Measurements from ENCODE around the gene MARS1. TPM values are rescaled to one million over a fixed set of nuclear protein-coding genes. Genes with fewer than 3 reads are reported as not detected.
"Not testable (repeated sequence)": the region's sequence is repeated elsewhere in the genome, so short reads cannot be mapped to it uniquely, and the experiment has no call there.

The MARS1 gene
- total RNA-seq, 1 donor from 2014 or later = 351 TPM

DNA sequence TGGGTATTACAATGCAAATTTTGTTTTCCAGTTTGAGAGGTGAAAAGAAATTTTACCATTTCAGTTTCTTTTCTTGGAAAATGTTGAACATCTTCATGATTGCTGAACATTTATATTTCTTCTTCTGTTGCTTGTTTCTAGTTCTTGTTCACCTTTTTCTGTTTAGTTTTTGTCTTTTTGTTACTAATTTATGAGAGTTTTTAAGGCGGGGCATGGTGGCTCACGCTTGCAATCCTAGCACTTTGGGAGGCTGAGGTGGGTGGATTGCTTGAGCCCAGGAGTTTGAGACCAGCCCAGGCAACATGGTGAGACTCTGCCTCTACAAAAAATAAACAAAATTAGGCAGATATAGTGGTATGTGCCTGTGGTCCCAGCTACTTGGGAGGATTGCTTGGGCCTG is 72.6 kb downstream of the MARS1 start:
- Histone ChIP-seq H3K9ac (ENCODE audit: low read length) (no peak overlapping the region), H3K9me3 (ENCODE audit: insufficient read depth, low read depth, low read length) (no peaks in the 10 kb centered on the region), H3K4me2 (ENCODE audit: low read length) (no peak overlapping the region), H4K20me1 (ENCODE audit: insufficient read depth, low read length) (no peaks in the 10 kb centered on the region), H3K36me3 (ENCODE audit: insufficient read depth, low read length) (peaks cover 4% of the 10 kb centered on the region), H3K27me3 (ENCODE audit: insufficient read depth, low read length) (no peaks in the 10 kb centered on the region), H3K4me1 (ENCODE audit: insufficient read depth, low read length) (peaks cover 3% of the 10 kb centered on the region), H3K4me3 (ENCODE audit: insufficient read depth, low read depth, low read length) (no peak overlapping the region), H3K27ac (ENCODE audit: low read depth, low read length) (no peak overlapping the region), H3K79me2 (ENCODE audit: insufficient read depth, low read length) (no peaks in the 10 kb centered on the region), H2AFZ (ENCODE audit: low read depth, low read length) (no peak overlapping the region)
- no peak for TF ChIP-seq EZH2 (IDR thresholded peaks at IDR 0.05; ENCODE audit: insufficient read depth, low read length)
- TF ChIP-seq, protein P1, sequence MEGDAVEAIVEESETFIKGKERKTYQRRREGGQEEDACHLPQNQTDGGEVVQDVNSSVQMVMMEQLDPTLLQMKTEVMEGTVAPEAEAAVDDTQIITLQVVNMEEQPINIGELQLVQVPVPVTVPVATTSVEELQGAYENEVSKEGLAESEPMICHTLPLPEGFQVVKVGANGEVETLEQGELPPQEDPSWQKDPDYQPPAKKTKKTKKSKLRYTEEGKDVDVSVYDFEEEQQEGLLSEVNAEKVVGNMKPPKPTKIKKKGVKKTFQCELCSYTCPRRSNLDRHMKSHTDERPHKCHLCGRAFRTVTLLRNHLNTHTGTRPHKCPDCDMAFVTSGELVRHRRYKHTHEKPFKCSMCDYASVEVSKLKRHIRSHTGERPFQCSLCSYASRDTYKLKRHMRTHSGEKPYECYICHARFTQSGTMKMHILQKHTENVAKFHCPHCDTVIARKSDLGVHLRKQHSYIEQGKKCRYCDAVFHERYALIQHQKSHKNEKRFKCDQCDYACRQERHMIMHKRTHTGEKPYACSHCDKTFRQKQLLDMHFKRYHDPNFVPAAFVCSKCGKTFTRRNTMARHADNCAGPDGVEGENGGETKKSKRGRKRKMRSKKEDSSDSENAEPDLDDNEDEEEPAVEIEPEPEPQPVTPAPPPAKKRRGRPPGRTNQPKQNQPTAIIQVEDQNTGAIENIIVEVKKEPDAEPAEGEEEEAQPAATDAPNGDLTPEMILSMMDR (IDR thresholded peaks at IDR 0.05; ENCODE audit: insufficient read depth, low read depth, low read length) = no peak
- Mint-ChIP-seq H3K4me3 (ENCODE audit: unreplicated experiment) (no peak overlapping the region), H3K27ac (ENCODE audit: unreplicated experiment) (no peak overlapping the region), H3K9me3 (ENCODE audit: unreplicated experiment) (peaks cover 1% of the 10 kb centered on the region), H3K27me3 (ENCODE audit: low read depth, unreplicated experiment) (peaks cover 12% of the 10 kb centered on the region), H3K4me1 (ENCODE audit: low read depth, unreplicated experiment) (no peaks in the 10 kb centered on the region), H3K36me3 (ENCODE audit: low read depth, unreplicated experiment) (peaks cover 16% of the 10 kb centered on the region)
- FAIRE-seq = no peak
- no peak for DNase-seq (ENCODE audit: low read depth)

DNA sequence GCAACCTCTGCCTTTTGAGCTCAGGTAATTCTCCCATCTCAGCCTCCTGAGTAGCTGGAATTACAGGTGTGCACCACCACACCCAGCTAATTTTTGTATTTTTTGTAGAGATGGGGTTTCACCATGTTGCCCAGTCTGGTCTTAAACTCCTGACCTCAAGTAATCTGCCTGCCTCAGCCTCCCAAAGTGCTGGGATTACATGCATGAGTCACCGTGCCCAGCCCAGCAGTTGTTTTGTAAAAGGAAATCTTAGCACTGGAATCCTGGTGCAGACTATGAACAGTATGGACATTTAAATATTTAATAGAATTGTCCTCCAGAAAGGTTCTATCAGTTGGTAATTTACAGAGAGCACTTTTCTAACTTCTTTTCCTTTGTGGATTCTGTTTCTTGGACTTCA is 73.2 kb downstream of the MARS1 start:
- not testable (repeated sequence) for DNase-seq (ENCODE audit: low read depth); H3K9me3 ChIP-seq (ENCODE audit: insufficient read depth, low read depth, low read length); FAIRE-seq; H3K79me2 ChIP-seq (ENCODE audit: insufficient read depth, low read length); H3K27ac ChIP-seq (ENCODE audit: low read depth, low read length); H3K4me3 Mint-ChIP-seq (ENCODE audit: unreplicated experiment); H3K27ac Mint-ChIP-seq (ENCODE audit: unreplicated experiment); H3K4me1 ChIP-seq (ENCODE audit: insufficient read depth, low read length); H3K9ac ChIP-seq (ENCODE audit: low read length); H3K4me2 ChIP-seq (ENCODE audit: low read length); H2AFZ ChIP-seq (ENCODE audit: low read depth, low read length); H3K4me1 Mint-ChIP-seq (ENCODE audit: low read depth, unreplicated experiment); H3K9me3 Mint-ChIP-seq (ENCODE audit: unreplicated experiment); H3K36me3 ChIP-seq (ENCODE audit: insufficient read depth, low read length); H3K27me3 ChIP-seq (ENCODE audit: insufficient read depth, low read length); H3K4me3 ChIP-seq (ENCODE audit: insufficient read depth, low read depth, low read length); H4K20me1 ChIP-seq (ENCODE audit: insufficient read depth, low read length)
- H3K36me3 Mint-ChIP-seq (ENCODE audit: low read depth, unreplicated experiment) = peaks cover 16% of the 10 kb centered on the region
- H3K27me3 Mint-ChIP-seq (ENCODE audit: low read depth, unreplicated experiment) = peaks cover 12% of the 10 kb centered on the region

DNA sequence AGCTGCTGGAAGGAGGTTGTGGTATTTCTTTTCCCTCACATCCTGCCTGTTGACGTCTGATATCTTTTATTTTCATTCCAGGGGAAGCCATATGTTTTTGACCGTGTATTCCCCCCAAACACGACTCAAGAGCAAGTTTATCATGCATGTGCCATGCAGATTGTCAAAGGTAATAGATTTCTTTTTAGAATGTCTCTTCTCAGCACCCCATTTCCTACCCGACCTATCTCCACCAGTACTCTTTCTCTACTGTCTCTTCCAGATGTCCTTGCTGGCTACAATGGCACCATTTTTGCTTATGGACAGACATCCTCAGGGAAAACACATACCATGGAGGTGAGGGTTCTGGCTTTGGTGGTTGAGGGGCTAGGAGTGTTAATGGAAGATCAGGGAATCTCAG is 75.5 kb downstream of the MARS1 start:
- Histone ChIP-seq H3K9ac (ENCODE audit: low read length) (no peak overlapping the region), H3K79me2 (ENCODE audit: insufficient read depth, low read length) (no peaks in the 10 kb centered on the region), H3K4me1 (ENCODE audit: insufficient read depth, low read length) (peaks cover 3% of the 10 kb centered on the region), H2AFZ (ENCODE audit: low read depth, low read length) (no peak overlapping the region), H3K4me3 (ENCODE audit: insufficient read depth, low read depth, low read length) (no peak overlapping the region), H3K27me3 (ENCODE audit: insufficient read depth, low read length) (no peaks in the 10 kb centered on the region), H3K9me3 (ENCODE audit: insufficient read depth, low read depth, low read length) (no peaks in the 10 kb centered on the region), H3K4me2 (ENCODE audit: low read length) (no peak overlapping the region), H3K27ac (ENCODE audit: low read depth, low read length) (no peak overlapping the region), H4K20me1 (ENCODE audit: insufficient read depth, low read length) (no peaks in the 10 kb centered on the region), H3K36me3 (ENCODE audit: insufficient read depth, low read length) (peaks cover 4% of the 10 kb centered on the region)
- Mint-ChIP-seq H3K36me3 (ENCODE audit: low read depth, unreplicated experiment) (peaks cover 19% of the 10 kb centered on the region), H3K27me3 (ENCODE audit: low read depth, unreplicated experiment) (peaks cover 12% of the 10 kb centered on the region), H3K4me1 (ENCODE audit: low read depth, unreplicated experiment) (no peaks in the 10 kb centered on the region), H3K9me3 (ENCODE audit: unreplicated experiment) (peaks cover 1% of the 10 kb centered on the region), H3K4me3 (ENCODE audit: unreplicated experiment) (no peak overlapping the region), H3K27ac (ENCODE audit: unreplicated experiment) (no peak overlapping the region)
- DNase-seq (ENCODE audit: low read depth) (no peak), FAIRE-seq (no peak)
- TF ChIP-seq, protein P1 (IDR thresholded peaks at IDR 0.05; ENCODE audit: insufficient read depth, low read depth, low read length) = no peak
- TF ChIP-seq EZH2 (IDR thresholded peaks at IDR 0.05; ENCODE audit: insufficient read depth, low read length) = no peak
